Stimulated activated CD8-positive, alpha-beta memory T cell treated with anti-CD3 and anti-CD28 coated beads, Interleukin-4, amount 100 ng/mL, for 24 hours (primary cell): ENCODE data around the gene CACNA1C.

ENCODE experiments used
- DNase-seq: peaks from one replicate; pipeline ENCODE4 v3.0.0-alpha.2; 2020; ENCODE audit warnings: low read depth

The CACNA1C gene

DNA sequence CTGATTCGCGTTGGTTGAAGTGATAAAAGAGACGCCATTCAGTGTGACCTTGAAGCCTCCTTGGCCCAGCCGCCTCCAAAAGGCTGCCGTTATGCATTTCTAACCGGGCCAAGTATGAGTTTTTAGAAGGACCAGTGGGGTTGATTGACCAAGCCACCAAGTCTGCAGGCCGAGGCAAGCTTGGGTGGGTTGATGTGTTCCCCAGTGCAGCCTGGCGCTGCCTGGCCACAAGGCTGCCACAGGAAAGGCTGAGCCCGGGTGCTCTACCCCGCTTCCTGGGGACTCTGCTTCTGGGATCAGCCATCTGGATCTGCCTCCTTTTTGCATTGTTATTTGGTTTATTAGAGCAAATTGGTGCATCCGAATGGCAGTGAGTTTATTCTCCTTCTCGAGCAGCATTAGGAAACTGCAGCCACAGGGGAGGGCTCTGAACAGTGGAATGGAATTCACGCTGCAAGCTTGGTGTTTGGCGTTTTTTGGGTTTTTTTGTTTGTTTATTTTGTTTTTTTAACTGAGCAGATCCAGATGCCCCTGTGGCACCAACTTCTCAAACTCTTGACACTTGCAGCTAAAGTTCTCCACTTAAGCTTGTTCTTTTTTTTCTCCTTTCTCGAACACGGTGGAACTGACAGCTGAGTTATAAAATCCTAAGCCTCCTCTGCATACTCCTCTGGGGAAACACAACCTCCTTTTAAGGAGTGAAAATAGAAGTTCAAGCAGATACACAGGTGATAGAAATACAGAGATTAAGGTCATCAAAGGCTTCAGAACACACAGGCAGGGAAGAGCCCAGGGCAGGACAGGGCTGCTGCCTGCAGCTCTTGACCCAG, 596.6 kb downstream of the CACNA1C start:
- no peak for DNase-seq

DNA sequence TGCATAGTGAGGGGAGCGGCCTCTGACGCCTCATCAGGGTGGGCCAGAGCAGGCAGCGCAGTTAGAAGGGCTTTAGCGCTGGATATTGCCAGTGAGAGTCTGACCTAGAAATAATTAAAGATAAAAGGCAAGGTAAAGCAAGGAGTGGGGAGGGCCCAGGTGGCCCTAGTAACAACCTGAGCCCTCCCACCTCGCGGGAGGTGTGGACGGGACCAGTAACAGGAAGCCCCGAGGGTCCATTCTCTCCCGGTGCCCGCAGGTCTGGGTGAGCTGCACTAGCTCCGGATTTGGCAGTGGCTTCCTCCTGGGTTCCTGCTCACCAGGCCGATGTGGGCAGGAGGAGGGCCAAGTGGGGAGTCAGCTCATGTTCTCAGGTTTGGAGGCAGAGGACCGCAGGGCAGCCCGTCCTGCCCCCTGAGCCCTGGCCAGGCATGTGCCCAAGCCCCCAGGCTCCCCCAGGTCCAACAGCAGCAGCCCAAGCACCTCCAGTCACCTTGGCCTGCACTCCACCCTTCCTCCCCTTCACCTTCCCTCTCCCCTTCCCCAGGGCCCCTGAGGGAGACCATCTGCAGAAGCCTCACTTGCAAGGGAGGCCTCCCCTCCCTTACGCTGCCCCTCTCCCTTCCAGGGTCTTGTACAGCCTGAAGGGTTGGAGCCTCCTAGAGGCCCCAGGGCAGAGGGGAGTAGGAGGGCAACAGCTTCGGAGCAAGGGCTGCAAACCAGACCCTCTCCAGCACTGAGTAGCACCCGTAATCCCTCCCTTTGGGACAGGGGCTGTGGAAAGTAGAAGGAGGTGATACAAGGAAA, 597.7 kb downstream of the CACNA1C start:
- DNase-seq, result no peak

DNA sequence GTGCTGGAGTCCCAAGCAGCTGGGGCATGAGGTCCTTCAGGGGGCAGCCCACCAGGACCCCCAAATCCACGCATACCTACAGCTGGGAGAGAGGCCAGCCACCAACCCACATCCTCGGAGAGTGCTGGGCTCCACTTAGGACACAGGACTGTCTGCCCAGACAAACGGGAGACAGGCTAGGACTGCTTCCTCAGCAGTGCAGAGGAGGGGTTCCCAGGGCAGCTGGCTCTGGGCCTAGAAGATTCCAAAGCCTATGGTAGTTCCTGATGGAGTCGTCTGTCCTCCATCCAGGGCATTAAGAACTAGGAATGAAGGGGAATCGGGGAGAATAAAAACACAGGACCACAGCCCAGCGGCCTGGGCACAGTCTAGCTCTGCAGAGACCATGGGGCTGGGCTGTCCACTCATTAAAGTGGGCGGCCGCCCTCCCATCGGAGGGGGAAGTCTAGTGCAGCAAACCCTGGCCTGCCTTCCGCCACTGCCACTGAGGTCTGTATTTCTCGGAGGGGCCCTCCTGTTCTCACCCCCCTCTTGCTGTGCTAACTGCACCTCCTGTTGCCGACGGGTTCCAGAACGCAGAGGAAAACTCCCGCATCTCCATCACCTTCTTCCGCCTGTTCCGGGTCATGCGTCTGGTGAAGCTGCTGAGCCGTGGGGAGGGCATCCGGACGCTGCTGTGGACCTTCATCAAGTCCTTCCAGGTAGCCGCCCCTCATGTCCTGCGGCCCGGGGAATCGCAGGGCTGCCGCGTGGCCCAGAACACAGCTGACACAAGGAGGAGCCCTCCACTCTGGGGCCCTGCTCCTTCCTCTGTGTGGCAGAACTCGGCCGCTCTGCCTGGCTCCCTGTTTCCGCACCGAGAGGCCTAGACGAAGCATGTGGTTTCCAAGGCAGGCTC, 598.5 kb downstream of the CACNA1C start:
- no peak for DNase-seq

DNA sequence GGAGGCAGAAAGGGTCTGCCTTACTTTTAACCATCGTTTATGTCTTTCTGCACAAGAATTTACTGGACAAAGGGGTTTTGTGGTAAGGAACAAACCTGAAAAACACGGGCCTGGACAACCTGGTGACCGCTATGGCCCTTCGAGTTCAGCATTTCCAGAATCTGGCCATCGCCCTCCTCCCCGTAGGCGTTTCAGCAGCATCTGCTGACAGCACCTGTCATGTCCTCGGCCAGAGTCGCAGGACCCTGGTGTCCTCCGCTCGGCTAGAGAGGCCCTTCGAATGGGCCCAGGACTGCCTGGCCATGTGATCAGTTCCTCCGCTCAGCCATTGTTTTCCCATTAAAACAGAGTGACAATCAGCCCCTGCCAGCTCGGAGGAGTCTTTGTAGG, 599.2 kb downstream of the CACNA1C start:
- no peak for DNase-seq

DNA sequence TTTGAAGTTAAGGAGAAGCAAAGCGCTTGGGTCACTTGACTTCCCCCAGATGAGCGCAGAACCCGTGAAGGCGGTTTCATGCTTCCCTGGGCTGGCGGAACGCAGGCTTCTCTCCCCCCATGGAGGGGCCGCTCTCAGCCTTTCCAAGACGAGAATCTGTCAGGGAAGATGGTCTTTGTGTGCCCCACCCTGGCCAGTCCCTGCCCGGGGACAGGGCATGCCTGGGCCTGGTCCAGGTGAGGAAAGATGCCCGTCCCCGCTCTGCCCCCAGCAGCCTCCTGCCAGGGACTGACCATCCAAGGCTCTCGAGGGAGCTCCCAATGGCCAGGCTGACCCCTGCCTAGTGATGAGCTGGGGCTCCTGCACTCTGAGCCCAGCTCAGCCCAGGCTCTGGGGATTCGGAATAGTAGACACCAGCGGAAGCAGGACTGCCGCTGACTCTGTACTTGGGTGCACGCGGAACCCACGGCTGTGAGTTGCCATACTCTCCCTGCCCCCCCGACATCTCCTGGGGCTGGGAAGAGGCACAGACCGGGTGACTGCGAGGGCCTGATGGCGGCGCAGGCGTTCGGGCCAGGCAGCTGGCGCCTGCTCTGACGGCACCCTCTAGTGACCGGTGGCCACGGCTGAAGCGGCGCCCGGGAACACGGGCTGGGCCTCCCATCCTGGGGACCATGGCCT, 599.8 kb downstream of the CACNA1C start:
- no peak for DNase-seq

DNA sequence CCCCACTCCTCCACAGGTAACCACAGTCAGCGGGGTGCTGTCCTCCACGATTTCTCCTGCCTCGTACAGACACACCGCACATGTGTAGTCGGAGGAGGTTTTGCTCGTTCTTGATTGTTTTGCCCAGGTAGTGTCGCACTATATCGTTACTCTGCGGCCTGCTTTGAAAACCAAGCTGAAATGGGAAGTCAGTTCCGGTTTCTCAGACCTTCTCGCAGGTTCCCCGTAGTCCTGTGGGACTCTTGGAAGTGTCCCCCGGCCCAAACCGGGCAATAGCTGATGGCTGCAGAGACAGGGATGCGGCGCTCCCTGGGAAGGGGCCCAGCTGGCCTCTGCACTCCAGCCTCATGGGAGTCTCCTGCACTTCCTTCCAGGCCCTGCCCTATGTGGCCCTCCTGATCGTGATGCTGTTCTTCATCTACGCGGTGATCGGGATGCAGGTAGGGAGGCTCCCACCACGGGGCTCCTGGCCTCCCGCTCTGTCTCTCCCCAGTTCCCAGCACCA, 600.7 kb downstream of the CACNA1C start:
- DNase-seq, result no peak

DNA sequence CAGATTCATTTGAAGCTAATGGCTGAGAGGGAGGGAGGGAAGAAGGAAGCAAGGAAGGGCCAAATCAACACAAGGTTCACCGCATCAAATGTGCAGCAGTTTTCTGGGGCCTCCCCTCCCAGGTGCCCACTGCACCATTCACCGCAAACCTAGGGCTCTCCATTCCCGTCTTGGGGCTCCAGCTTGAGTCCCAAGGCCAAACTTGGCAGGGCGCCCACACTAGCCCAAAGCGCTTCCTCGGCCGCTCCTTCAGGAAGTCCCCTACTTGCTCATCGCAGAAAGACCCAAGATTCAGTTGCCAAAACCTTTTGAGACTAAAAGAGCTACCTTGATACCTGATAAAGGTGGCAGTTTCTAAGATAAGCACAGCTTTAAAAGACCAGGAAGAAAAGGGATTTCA, 601.5 kb downstream of the CACNA1C start:
- no peak for DNase-seq

DNA sequence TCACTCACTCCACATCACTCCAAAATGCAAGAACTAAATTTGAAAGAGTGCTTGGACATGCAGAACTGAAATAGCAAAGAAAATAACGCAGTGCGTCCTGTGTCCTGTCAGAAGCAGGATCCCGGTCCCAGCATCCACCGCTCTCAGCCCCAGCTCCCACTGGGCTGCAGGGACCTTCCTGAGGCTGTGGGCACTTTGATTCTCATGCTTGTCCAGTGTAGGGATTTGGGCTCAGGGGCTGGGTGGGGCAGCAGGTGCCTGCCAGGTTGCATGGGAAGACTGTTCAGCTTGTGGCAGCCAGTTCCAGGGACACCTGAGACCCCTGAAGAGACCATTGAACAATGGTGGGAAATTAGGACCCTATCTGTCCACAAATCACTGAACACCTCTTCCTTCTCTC, 602.0 kb downstream of the CACNA1C start:
- DNase-seq, result no peak

DNA sequence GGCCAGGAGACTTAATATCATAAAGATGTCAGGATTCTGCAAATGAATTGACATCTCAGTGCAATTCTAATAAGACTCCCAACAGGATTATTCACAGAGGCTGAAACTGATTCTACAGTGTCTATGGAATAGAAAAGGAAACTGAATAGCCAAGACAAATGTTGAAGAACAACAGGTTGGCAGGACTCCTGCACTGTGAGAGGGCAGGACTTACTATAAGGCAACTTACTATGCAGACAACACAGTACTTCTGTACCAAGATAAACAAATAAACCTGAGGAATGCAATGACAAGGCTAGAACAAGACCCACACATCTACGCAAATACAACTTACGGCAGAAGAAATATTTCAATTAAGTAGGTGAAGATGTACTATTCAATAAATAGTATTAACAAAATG, 609.7 kb downstream of the CACNA1C start:
- DNase-seq, result no peak

DNA sequence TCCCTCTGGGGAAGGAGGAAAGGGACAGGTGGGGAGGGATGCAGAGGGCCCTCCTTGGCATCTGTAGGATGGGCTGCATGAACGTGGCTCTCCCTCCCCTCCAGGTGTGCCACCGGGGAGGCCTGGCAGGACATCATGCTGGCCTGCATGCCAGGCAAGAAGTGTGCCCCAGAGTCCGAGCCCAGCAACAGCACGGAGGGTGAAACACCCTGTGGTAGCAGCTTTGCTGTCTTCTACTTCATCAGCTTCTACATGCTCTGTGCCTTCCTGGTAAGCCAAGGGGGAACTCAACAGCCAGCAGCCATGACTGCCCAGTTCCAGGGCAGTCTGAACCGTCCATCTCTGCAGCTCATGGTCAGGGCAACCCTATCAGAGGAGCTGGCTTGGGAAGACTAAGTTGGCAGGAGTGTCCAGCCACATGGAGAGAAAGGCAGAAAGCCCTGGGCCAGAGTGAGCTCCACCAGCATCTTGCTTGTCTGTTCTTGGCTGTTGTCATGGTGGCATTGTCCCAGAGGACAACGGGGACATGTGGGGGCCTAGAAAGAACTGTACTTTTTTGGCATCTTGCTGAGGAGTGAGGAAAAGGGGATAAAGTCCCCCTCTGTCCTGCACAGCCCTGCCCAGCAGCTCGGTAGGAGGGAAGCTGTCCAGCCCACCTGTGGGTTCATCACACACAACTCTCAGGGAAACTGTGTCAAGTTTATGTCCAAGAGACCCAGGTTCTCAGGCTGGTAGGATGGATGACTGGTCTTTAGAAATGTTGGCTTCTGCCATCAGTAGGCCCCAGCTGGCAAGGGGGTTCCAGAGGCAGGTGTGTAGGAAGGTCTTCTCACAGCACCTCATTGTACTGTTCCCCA, 612.2 kb downstream of the CACNA1C start:
- no peak for DNase-seq

DNA sequence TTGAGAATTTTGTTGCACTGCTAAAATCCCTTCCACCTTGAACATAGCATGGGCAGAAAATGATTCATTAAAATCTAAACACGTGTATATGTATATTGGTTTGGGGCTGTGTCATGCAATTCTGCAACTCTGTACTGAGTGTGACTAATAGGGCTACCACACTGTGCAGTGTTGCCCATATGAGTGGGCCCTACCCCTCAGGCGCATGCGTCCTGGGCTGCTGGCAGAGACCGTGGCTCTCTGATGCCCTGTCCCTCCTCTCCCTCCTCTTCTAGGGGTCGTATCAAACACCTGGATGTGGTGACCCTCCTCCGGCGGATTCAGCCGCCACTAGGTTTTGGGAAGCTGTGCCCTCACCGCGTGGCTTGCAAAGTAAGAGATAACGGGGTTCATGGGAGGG, 613.6 kb downstream of the CACNA1C start:
- DNase-seq, result no peak

DNA sequence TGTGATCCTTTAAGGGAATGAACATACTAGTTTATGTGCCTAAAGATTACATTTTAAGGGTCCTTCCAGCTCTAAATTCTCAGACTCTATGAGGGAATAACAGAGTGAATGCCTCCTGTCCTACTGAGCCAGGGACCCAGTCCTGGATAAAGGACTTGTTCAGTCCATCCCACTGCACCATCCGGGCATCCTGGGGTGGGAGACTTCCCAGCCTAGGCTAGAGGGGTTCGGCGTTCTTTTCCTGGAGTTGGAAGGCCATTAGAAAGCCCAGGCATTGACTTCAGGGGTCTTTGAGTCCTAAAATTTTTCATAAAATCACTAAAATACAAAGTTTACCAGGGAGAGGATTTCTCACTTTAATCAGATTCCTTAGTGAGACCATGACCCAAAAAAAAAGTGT, 614.1 kb downstream of the CACNA1C start:
- no peak for DNase-seq

DNA sequence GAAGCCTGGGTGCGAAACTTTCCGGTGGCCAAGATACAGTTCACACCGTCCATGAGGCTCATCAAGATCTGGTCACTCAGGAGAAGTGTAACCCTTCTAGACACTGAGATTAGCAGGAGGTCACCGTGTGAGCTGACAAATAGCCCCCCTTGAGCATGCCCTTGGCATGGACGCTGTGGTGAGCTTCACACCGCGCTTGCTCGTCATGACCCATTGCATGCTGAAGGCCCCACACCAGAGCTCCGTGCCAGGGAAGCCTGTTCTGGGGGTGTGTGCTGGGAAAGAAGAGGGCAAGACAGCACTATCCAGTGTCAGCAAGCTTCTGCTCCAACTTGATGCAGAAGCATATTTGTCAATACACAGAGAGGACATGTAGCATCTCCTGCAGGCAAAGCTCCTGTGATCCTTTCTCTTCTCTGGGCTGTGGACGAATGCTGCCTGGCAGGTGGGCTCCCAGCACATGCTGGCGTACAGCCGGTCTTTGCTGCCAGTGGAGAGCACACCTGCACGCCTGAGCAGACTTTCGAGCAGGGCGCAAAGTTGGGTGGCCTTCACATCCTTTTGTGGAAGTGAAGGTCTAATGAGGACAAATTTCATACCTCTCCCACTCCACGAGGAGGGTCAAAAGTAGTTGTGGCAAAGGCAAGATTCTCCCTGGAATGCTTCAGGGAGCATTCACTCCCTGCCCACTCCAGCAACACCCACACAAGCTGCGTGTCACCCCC, 615.1 kb downstream of the CACNA1C start:
- DNase-seq, result no peak

DNA sequence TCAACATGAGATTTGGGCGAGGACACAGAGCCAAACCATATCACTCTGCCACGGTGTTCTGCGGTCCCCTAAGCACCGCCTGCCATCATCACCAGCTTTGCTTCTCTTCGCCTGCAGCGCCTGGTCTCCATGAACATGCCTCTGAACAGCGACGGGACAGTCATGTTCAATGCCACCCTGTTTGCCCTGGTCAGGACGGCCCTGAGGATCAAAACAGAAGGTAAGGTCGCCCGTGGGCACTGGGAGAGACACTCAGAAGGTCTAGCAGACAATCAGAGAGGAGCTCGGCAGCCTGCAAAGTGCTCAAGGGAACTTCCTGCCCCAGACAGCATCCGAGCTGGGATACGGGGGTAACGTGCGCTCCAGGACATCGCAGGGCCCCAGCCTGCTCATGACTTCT, 616.0 kb downstream of the CACNA1C start:
- DNase-seq, result no peak

DNA sequence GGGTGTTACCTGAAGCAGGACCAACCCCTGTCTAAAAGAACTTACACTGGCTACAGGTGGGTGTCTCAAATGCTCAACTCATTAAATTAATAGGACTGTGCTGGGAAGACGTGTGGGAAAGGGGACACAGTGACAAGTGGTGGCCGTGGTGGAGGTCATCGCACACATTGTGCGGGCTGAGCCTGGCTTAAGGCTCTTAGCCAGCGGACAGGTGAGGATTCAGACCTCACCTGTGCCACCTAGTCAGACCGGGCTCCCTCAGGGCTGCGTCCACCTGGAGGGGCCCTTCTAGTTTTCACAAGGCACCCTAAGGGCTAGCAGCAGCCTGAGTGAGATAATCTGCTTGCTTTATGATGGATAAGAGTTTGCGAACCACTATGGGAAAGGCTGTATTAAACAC, 616.8 kb downstream of the CACNA1C start:
- DNase-seq, result no peak

DNA sequence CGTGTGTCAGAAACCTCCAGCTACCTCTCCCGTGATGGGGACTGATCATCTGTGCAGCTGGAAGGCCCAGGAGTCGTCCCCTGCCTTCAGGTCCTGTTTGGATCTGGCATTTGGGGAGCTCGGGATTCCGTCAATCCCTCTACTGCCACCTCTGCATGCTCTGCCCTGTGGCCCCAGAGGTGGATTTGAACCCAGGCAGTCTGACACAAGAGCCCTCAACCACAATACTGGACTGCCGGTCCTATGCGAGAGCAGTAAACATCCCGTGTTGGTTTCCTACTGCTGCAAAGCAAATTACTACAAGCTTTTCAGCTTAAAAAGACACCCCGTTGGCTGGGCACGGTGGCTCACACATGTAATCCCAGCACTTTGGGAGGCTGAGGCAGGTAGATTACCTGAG, 620.1 kb downstream of the CACNA1C start:
- no peak for DNase-seq

DNA sequence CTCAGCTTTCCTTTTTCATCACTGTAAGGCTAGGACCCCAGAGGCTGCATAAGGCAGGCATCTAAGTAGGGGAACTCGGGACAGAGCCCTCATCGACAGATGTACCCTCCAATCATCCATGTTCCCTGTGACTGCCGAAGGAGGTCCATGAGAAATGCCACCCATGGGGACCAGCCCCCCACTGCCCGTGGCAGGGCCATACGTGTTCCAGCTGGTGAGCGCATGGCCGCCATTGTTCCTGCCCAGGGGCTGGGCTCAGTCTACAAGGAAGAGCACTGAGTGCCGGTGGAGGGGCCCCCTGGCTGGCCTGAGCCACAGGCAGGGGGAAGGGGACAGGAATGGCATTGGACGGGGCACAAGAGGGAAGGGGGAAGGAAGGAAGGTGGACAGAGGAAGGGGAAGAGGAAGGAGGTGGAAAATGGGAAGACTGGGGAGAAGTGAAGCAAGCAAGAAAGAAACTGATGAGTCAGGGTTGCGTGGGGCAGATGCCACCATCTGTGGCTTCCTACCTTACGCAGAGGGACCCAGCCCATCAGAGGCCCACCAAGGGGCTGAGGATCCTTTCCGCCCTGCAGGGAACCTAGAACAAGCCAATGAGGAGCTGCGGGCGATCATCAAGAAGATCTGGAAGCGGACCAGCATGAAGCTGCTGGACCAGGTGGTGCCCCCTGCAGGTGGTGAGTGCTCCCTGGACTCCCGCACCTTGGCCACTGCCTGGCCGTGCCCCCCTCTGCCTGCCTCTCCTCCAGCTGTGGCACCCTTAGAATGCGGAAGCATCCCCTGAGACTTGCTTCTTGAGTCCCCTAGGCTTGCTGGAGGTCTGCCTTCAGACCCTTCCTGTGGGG, 621.4 kb downstream of the CACNA1C start:
- no peak for DNase-seq

DNA sequence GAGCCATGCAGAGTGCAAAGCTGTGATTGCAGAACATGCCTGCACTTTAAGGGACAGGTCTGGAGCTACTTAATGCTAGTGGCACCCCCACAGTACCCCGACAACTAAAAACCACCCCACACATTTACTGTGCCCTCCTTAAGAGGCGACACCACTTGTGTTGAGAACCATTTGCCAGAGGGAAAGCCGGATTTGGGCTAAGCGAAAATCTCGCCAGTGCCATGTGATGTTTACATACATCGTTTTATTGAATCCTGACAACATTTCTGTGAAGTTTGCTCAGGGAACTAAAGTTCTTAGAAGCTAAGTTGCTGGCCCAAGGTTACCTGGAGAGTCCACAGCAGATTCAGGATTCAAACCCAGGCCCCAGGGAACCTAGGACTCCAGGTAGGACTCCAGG, 623.0 kb downstream of the CACNA1C start:
- DNase-seq, result no peak
